Raji (cell line): ENCODE measurements around the gene OR12D3.

Experiments
- POLR2A ChIP-seq: IDR thresholded peaks from 2 replicates; pipeline ENCODE4 v1.6.1; 2011; ENCODE audit warnings: low read depth, low read length, control low read depth; ENCODE audit not compliant: insufficient read depth

The OR12D3 gene, protein sequence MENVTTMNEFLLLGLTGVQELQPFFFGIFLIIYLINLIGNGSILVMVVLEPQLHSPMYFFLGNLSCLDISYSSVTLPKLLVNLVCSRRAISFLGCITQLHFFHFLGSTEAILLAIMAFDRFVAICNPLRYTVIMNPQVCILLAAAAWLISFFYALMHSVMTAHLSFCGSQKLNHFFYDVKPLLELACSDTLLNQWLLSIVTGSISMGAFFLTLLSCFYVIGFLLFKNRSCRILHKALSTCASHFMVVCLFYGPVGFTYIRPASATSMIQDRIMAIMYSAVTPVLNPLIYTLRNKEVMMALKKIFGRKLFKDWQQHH

GRCh38 chr6:29375191-29375590 is at the start of gene OR12D3:
Gene OR12D3, minus strand, starts transcription at chr6:29375291. Its CDS starts 4 bp downstream, at chr6:29375287.
- no peak for TF ChIP-seq POLR2A

DNA sequence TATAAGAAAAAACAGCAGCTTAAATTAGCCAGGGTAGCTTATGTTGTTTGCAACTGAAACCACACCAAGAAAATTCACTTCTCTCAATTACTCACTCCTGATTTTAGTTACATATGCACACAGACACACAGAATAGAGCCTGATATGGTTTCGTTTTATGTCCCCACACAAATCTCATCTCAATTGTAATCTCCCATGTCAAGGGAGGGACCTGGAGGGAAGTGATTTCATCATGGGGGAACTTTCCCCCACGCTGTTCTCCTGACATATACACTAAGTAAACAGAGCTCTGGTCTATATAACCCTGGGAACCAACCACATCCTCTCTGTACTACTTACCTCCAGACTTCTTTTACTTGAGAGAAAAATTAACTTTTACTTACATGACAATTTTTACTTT is 49.5 kb upstream of the OR12D3 start:
- TF ChIP-seq POLR2A = no peak

DNA sequence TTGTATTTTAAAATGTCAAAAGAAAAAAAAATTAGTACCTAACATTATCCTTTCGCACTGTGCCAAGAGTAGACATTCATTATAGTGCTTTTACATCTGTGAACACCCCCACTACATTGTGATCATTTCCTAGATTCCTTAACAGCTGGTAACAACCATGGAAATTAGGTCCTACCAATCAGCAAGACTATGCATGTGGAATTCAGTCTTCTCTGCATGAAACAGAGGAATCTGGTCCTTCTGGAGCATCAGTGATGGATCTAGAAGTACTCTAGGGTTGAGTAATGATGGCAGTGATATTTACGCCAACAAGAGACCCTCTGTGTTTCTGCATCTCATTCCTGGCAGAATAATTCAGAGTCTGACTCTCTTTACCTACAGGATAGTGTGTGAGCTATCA is 49.1 kb upstream of the OR12D3 start:
- TF ChIP-seq POLR2A = no peak

GRCh38 chr6:29419516-29419915 is 44.4 kb upstream of the OR12D3 start:
- TF ChIP-seq POLR2A = no peak

DNA sequence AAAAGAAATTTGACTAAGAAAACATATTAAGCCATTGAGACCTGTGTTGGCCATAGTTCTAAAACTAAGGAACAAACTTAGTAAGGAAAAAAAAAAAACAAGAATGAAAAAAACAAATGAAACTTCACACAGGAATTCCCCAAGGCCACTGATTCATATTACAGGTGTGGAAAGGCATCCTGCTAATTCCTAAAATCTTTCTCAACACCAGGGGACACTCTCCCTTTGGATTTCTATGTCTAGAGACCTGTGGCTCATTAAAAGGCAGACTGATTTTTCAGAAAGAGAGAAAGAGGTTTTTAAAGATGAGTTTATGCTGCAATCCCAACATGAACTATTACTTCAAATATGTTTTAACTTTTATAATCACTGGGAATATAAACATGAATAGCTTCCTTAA is 39.5 kb upstream of the OR12D3 start, which contains the start of gene OR12D1:
OR12D1 (plus strand) TSS at position 341 of the 400 bp plus-strand sequence.
- TF ChIP-seq POLR2A = no peak

DNA sequence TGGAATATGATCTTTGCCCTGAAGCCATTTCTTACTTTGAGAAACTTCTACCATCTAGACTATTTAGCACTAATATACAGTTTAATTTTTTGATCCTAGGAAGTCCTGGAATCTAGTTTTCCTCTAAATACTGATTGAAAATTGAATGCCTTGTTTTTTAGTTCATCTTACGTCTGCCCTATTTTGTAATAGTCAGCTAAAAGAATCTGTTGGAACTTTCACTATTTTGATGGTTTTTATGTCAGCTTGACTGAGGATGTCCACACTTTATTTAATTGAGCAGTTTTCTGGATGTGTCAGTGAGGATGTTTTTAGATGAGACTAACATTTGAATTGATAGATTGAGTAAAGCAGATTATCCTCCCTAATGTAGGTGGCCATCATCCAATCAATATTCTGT is 28.7 kb upstream of the OR12D3 start:
- TF ChIP-seq POLR2A = no peak

GRCh38 chr6:29399525-29399924 is 24.4 kb upstream of the OR12D3 start:
- TF ChIP-seq POLR2A = no peak

- TF ChIP-seq POLR2A = no peak
Measured at GRCh38 chr6:29395331-29395730, 20.2 kb upstream of the OR12D3 start, which contains the start of gene OR12D2. Gene OR12D2, plus strand, starts transcription at chr6:29395631. Its CDS starts 1,069 bp downstream, at chr6:29396700.

DNA sequence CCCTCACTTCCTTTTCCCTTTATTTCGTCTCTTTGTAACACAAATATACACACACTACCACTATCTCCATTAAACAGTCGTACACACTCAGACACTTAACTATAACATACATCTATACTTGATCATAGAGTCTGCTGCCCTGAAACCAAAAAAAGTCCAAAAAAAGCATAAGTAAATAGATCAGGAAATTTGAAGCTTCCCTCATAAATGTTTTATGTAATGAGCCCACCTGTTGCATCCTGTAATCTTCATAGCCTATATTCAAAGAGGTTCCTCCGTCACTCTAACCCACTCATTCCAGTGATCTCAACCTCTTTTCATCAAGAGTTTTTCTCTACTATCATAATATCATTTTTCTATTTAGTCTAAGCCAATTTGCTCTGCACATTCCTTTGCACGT is 13.4 kb upstream of the OR12D3 start:
- TF ChIP-seq POLR2A = no peak

DNA sequence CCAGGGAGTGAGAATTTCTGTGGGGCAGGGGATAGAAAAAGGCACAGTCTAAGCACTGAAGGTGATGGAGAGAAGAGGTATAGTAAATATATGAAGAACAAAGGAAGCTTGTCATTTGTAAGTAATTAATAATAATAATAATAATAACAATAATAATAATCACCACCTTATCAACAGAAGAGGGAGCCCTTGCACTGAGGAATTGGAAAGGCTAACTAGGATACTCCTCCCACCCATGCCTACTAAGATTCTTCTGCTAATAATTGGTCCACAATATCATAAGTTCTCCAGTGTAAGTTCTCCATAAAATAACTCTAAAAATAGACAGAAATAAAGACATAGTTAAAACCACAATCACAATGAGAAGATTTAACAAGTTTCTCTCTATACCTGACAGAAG is 912 bp upstream of the OR12D3 start:
- no peak for TF ChIP-seq POLR2A

DNA sequence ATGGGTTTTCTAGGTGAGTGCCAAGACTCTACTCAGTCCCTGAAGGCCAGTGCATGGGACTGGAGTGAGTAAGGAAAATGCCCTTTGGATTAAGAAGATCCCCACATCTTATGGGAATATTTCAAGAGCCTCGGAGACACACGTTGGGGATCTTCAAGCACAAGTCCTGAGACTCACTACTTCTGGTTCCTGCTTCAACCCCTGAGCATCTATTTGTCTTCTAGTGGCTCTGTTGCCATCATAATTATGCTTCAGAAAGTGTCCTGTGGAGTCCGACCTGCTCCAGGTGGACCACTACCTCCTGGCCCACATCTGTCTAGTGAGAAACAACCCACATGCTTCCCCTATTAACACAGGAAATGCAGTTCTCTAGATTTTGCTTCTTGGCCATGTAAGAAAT is 6.3 kb downstream of the OR12D3 start, which contains the start of gene OR5V1:
OR5V1 (minus strand) TSS at position 101 of the 400 bp plus-strand sequence. CDS start 12,670 bp downstream, outside the sequence.
- TF ChIP-seq POLR2A = no peak

GRCh38 chr6:29355603-29356002 is 19.5 kb downstream of the OR12D3 start:
- no peak for TF ChIP-seq POLR2A

DNA sequence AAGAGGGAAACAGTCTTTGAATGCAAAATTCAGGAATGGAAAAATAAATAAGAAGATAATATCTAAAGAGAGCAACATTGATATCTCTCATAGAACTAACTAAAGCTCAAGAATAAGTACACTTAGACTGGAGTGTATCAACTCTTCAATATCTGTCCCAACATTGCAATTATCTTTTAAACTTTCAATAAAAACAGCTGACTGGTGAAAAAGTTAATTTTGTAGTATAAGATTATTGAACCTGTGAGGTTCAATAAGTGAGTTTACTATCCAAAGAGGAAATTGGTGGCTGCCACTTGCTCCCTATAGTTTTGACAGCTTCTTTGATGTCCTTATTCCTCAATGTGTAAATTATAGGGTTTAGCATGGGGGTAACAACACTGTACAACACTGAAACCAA is 20.1 kb downstream of the OR12D3 start:
- TF ChIP-seq POLR2A = no peak

- no peak for TF ChIP-seq POLR2A
Measured at GRCh38 chr6:29345380-29345779, 29.7 kb downstream of the OR12D3 start.

DNA sequence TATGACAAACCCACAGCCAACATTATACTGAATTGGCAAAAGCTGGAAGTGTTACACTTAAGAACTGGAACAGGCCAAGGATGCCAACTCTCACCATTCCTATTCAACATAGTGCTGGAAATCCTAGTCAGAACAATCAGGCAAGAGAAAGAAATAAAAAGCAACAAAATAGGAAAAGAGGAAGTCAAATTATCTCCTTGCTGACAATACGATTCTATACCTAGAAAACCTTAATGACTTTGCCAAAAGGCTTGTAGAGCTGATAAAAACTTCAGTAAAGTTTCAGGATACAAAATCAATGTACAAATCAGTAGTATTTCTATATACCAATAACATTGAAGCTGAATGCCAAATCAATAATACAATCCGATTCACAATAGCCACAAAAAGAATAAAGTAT is 38.8 kb downstream of the OR12D3 start:
- no peak for TF ChIP-seq POLR2A

- TF ChIP-seq POLR2A = no peak
Measured at GRCh38 chr6:29332676-29333075, 42.4 kb downstream of the OR12D3 start.

DNA sequence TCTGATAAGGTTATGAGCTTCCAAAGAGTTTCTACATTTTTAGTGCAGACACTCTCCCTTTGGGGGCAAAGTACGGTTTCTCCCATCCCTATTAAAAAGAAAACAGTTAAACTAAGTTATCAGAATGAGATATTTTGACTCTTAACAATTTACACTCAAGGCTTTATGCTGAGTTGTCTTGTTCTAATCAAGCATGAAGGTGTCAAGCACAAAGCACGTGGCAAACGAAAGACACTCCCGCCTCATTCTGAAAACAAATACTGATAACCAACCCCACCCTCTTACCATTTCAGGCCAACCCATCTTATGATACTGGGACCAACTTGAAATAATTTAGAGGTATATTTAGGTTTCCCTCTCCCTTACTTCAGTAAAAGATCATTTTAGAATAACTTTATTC is 49.3 kb downstream of the OR12D3 start:
- TF ChIP-seq POLR2A = no peak
